Activated CD8-positive, alpha-beta memory T cell treated with anti-CD3 and anti-CD28 coated beads, Interleukin-2, amount 10 ng/mL, durations not matched to agents 7 days and 5 days (primary cell): ENCODE measurements around the gene PRRT1. TPM values are rescaled to one million over a fixed set of nuclear protein-coding genes. Genes with fewer than 3 reads are reported as not detected.

Experiments
- microRNA-seq: library from miRNA; unstranded; fragments of <30 nt; microRNA quantifications from one replicate; pipeline ENCODE4 v1.2.0, GENCODE V29; 2022
- total RNA-seq, 2 experiments: library from RNA; stranded (reverse); gene quantifications; one replicate each; pipeline ENCODE4 v1.2.3, GENCODE V29; 2021

PRRT1 gene
- total RNA-seq, 2 experiments from 2014 or later: 0.23 to 0.28 TPM

Small RNA genes within 50 kb of the gene (microRNA-seq; reads per million reads assigned to microRNA genes)
- not detected for gene MIR6721
- not detected for gene MIR6833

Other genes starting within 250 kb of the PRRT1 start
- gene ZBTB12, start 249.9 kb downstream of the PRRT1 start, total RNA-seq: 1 to 10 TPM; 1.5 to 3.3 TPM
- under 1 TPM; 0.61 to 0.80 TPM for gene C2, start 224.2 kb downstream of the PRRT1 start, total RNA-seq
- gene CFB, start 205.8 kb downstream of the PRRT1 start, total RNA-seq: under 1 TPM in 1 of 2 experiments, not detected in 1; 0.12 TPM
- 10 to 100 TPM; 75.7 to 79.7 TPM for gene NELFE, start 193.0 kb downstream of the PRRT1 start, total RNA-seq
- gene SKIC2, start 192.8 kb downstream of the PRRT1 start, total RNA-seq: 10 to 100 TPM; 88.2 to 93.2 TPM
- 10 to 100 TPM; 17.4 to 18.7 TPM for gene DXO, start 179.8 kb downstream of the PRRT1 start, total RNA-seq
- 1 to 10 TPM; 2.3 to 3.4 TPM for gene C4A, start 169.9 kb downstream of the PRRT1 start, total RNA-seq
- 1 to 10 TPM; 3.5 to 5.5 TPM for gene C4B, start 137.1 kb downstream of the PRRT1 start, total RNA-seq
- gene CYP21A2, start 113.5 kb downstream of the PRRT1 start, total RNA-seq: under 1 TPM in 1 of 2 experiments, not detected in 1; 0.15 TPM
- 1 to 10 TPM; 3.1 to 5.5 TPM for gene TNXB, start 42.6 kb downstream of the PRRT1 start, total RNA-seq
- gene ATF6B, start 23.7 kb downstream of the PRRT1 start, total RNA-seq: 100 to 1,000 TPM; 119 to 135 TPM
- gene FKBPL, start 21.7 kb downstream of the PRRT1 start, total RNA-seq: 1 to 10 TPM; 7.4 to 7.9 TPM
- gene PPT2, start 2.2 kb upstream of the PRRT1 start, total RNA-seq: 10 to 100 TPM; 13.9 to 21.9 TPM
- gene EGFL8, start 12.7 kb upstream of the PRRT1 start, total RNA-seq: 10 to 100 TPM; 11.4 to 13.1 TPM
- gene AGPAT1, start 24.1 kb upstream of the PRRT1 start, total RNA-seq: 10 to 100 TPM; 37.5 to 38.6 TPM
- 10 to 100 TPM; 41.0 to 51.9 TPM for gene RNF5, start 26.5 kb upstream of the PRRT1 start, total RNA-seq
- gene AGER, start 32.3 kb upstream of the PRRT1 start, total RNA-seq: 10 to 100 TPM; 20.7 to 22.0 TPM
- gene PBX2, start 38.3 kb upstream of the PRRT1 start, total RNA-seq: 10 to 100 TPM; 60.0 to 61.6 TPM
- 100 to 1,000 TPM; 171 to 196 TPM for gene GPSM3, start 40.7 kb upstream of the PRRT1 start, total RNA-seq
- gene NOTCH4, start 72.1 kb upstream of the PRRT1 start, total RNA-seq: under 1 TPM; 0.61 to 0.88 TPM
- not detected for gene TSBP1, start 220.0 kb upstream of the PRRT1 start, total RNA-seq